HG03442 (cell line): Measurements from ENCODE around the gene MCAM.
A peak's percentile ranks its signal among the peaks of the same experiment; 100 is the strongest.

ENCODE experiments used
- ATAC-seq: cut with Tn5 transposase; IDR thresholded peaks from one replicate; pipeline ENCODE4 v1.9.1; 2021; ENCODE audit warnings: mild to moderate bottlenecking, moderate library complexity; ENCODE audit not compliant: unreplicated experiment

MCAM gene

DNA sequence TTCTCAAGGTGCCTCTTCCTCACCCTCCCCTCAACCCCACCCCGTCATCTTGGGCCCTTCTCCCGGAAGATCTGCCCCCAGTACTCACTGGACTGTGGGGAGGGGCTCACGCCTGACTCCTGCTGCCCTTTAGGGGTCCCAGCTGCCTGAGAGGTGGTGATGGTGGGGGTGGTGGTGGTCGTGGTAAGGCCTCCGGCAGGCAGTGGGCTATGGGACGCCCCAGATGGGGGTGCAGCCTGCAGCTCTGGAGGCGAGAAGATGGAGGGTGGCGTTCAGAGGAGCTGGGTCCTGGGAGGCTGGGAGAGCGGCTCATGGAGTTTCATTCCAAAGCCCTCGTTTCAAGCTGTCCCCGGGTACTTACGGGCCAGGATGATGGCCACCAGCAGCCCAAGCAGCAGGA is 28.8 kb upstream of the MCAM start:
- no peak for ATAC-seq

- ATAC-seq = no peak
Measured at GRCh38 chr11:119344291-119345010, 27.5 kb upstream of the MCAM start.

DNA sequence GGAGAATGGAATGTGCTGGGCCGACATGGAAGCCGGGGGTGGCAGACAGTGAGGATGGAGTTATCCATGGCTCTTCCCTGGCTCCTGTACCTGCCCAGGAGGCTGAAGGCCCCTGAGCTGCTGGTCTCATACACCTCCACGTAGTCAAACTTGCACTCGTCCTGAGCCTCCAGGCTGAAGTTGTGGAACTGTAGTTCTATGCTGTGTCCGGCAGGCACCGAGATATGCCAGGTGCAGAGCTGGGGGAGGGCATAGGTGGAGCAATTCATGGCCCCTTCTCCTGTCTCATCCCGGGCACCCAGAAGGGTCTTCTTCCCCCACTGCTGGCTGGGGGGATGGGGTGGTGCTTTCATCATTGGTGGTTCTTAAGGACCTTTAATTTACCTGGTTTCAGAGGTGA is 26.8 kb upstream of the MCAM start:
- ATAC-seq = no peak

- ATAC-seq = no peak
Measured at GRCh38 chr11:119342362-119343130, 25.6 kb upstream of the MCAM start.

- ATAC-seq = no peak
Measured at GRCh38 chr11:119342023-119342300, 25.0 kb upstream of the MCAM start.

DNA sequence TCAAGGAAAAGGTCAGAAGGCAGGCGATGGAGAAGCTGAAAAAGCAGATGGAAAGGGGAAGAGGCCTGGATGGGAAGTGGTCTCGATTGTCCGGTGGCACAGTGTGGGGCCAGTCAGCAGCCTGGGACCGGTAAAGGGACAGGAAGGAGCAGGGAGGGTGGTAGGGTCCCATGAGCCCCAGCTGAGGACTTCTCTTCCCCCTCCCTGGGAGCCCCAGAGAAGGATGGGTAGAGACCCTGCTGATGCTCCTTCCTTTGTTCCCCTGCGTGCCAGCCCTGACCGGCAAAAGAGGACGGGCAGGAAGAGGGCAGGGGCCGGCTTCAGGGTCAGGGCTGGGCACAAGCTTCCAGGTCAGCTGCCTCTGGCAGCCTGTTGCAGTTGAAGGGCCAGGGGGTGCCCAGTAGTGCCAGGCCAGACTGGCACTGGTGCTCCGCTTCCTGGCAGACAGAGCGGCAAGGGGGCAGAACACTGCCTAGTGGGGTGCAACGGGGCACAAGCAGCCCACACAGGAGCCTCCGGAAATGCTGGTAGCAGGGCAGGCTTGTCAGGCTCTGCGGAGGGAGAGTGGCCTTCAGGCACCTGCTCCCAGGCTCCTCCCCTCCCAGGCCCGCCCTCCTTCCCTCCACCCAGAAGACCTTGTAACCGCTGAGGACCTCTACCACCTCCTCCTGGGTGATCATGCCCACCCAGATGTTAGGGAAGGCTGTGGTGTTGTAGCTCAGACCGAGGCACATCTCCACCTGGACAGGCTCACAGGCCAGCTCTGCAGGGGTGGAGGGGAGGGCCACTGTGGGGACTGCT is 24.5 kb upstream of the MCAM start:
- ATAC-seq = no peak

GRCh38 chr11:119340335-119341221 is 23.6 kb upstream of the MCAM start, which contains the start of gene C1QTNF5:
TSS of gene C1QTNF5 (minus strand) at chr11:119340883. CDS start at chr11:119340397, 486 bp downstream.
- ATAC-seq = no peak

DNA sequence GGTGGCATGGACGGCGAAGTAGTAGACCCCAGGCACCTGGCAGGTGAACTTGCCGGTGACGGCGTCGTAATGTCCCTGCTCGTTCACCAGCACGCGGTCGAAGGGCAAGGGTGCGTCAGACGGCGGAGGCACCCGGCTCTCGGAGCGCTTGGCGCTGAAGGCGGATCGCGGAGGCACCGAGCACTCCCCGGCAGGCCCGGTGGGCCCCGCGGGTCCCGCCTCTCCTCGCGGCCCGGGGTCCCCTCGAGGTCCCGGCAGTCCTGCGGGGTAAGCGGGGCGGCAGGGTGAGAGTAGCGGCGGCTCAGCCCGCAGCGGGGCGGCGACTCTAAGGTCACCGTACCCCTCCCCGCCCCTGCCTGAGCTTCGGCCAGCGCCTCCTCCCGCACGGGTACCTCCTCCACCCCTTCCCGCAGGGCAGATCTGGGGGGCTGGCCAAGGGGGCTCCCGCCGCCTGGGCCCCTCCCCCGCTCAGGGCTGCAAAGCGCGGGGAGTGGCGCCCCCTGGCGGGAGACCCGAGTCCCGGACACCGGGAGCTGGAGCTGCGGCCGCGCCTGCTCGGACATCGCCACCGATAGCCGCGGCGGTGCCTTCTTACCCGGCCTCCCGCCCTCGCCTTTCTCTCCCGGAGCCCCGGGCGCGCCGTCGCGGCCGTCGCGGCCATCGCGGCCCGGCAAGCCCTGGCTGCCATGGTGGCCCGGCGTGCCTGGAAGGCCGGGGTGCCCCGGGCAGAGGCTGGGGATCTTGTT is 22.8 kb upstream of the MCAM start:
- no peak for ATAC-seq

DNA sequence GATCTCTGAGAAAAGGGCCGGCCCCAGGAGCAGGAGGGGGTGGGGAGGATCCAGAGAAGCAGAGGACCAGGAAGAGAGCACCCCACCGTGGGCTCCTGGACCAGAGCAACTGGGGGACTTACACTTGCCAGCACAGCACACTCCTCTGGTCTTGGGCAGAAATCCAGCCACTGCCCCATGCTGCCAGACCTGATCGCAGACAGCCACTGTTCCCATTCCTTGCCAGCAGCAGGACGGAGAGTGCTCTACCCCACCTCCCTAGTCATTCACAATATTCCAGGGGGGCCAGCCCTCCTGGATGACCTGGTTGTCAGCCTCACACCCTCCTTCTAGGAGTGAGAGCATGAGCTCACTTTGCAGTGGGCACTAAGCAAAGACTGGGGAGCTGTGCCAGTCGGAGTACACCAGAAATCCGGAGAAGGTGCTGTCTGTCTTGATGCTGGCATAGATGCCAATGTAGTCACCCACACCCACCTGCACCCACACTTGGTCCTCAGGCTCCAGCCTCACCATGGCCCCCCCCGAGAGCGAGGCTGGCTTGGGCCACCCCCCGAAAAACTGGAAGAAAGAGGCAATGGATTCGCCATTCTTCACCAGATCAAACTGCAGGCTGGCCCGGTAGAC is 22.1 kb upstream of the MCAM start:
- no peak for ATAC-seq

- ATAC-seq = no peak
Measured at GRCh38 chr11:119338318-119338890, 21.5 kb upstream of the MCAM start.

DNA sequence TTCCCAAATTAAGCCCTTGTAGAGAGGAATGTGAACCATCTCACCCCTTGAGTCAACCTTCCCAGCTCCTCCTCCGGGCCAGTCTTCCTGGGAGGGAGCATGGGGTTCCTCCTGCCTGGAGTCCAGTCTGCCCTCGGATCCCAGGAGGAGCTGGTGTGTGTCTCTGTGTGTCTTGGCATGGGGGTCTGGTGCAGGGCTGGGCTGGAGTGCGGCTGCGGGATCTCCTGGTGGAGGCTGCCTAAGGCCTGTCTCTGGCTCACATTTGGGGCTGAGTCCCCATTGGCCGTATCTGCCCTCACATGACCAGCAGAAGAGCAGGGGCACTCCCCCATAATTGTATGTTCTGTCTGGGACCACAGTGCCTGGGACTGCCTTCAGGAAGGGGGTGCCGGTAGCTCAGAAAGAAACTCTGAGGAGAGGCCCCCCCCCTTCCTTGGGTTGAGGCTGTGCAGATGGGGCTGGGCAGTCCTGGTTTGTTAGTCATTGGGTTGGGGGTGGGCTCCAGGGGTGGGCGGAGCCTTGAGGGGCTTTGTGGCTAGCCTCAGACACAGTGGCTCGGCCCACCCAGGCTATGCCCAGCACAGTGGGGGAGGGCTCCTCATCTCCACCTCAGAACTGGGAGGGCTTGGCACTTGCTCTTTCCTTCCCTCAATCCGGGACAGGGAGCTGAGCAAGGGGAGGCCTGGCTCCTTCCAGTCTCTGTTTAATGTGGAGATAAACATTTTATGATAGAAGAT is 20.8 kb upstream of the MCAM start:
- ATAC-seq = no peak

GRCh38 chr11:119336744-119337469 is 20.0 kb upstream of the MCAM start:
- no peak for ATAC-seq

DNA sequence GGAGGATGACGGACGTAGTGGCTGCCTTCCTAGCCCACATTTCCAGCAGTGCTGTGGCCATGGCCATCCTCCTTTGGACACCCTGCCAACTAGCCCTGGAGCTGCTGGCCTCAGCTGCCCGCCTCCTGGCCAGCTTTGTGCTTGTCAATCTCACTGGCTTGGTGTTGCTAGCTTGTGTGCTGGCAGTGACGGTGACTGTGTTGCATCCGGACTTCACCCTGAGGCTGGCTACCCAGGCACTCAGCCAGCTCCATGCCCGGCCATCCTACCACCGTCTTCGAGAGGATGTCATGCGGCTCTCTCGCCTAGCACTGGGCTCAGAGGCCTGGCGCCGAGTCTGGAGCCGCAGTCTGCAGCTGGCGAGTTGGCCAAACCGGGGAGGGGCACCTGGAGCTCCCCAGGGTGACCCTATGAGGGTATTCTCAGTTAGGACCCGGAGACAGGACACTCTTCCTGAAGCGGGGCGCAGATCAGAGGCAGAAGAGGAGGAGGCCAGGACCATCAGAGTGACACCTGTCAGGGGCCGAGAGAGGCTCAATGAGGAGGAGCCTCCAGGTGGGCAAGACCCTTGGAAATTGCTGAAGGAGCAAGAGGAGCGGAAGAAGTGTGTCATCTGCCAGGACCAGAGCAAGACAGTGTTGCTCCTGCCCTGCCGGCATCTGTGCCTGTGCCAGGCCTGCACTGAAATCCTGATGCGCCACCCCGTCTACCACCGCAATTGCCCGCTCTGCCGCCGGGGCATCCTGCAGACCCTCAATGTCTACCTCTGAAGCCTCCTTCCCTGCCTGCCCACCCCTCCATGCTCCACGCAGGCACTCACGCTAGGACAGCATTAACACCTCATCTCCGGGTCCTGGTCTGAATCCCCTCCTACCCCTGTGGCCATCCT is 19.0 kb upstream of the MCAM start:
- no peak for ATAC-seq

DNA sequence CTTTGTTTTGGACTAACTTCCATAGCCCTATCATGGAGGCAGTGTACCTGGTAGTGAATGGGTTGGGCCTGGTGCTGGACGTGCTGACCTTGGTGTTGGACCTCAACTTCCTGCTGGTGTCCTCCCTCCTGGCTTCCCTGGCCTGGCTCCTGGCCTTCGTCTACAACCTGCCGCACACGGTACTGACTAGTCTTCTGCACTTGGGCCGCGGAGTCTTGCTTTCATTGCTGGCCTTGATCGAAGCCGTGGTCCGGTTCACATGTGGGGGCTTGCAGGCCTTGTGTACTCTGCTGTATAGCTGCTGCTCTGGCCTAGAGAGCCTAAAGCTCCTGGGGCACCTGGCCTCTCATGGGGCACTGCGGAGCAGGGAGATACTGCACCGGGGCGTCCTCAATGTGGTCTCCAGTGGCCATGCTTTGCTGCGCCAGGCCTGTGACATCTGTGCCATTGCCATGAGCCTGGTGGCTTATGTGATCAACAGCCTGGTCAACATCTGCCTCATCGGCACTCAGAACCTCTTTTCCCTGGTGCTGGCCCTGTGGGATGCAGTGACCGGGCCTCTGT is 18.2 kb upstream of the MCAM start:
- no peak for ATAC-seq

- ATAC-seq = peak; percentile 93
Measured at GRCh38 chr11:119334174-119334930, 17.4 kb upstream of the MCAM start, which contains the start of gene RNF26. TSS of gene RNF26 (plus strand) at chr11:119334527. CDS start at chr11:119335123, 596 bp downstream.
